HG02623 (cell line): Measurements from ENCODE around the gene USP49.
"Not testable (repeated sequence)": the region's sequence is repeated elsewhere in the genome, so short reads cannot be mapped to it uniquely, and the experiment has no call there.

Experiments
- ATAC-seq: cut with Tn5 transposase; IDR thresholded peaks from one replicate; pipeline ENCODE4 v1.9.1; 2021; ENCODE audit warnings: moderate library complexity; ENCODE audit not compliant: unreplicated experiment

USP49 gene

DNA sequence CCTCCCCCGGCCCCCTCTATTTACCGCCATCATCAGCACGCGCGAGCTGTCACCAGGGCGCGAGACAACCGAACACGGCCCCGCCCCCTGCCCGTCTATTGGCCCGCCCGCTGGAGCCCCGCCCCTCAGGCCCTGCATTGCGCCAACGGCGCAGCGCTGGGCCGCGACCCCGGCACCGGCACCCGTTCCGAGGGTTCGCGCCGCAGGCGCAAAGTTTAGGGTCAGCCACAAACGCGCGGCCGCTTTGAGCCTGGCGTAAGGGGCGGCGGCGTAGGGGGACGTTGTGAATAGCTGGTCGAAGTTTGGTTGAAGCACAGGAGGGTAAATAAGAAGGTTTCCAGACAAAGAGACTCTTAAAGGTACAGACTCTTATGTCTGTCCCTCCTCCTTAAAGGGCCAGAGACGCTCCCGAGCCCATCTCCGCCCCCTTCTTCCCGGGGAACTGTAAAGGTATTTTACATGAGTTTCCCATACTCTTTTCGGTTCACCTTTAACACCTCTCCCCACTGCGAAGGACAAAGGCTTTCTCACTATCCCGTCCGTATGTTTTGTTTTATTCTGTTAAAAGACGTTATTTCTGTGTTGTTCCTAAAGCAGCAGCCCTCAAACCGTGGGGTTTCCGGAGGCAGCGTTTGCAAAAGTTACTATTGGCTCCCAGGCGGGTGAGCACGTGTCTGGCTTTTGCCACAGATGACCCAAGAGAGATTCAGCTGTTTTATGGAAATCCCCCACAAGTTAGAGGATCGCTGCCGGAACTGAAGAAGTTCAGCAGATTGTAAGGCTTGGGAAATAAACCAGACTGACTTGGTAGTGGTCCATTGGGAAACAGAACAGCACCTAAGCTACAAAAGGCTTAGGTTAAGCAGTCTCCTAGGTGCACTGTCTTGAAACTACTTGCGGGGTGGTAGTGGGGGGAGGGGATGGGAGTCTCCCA is at the start of gene USP49:
Gene USP49, minus strand, starts transcription at position 76 of the 934 bp plus-strand sequence. CDS start 88,392 bp downstream, outside the sequence.
- peak; percentile 81 for ATAC-seq

DNA sequence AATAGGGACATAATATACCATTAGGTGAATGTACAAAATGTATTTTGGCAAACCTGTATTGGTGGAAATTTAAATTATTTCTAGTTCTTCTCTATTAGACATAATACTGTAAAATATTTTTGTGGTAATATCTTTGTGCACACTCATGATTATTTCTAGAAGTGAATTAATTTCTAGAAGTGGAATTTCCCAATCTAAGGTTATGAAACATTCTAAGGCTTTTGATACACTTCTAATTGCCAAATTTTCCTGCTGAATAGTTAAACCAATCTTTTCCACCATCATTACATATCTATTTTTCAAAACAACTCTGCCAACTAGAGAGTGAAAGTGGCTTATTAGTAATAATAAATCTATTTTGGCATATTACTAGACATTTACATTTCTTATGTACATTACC is 48.3 kb upstream of the USP49 start:
- ATAC-seq = no peak

DNA sequence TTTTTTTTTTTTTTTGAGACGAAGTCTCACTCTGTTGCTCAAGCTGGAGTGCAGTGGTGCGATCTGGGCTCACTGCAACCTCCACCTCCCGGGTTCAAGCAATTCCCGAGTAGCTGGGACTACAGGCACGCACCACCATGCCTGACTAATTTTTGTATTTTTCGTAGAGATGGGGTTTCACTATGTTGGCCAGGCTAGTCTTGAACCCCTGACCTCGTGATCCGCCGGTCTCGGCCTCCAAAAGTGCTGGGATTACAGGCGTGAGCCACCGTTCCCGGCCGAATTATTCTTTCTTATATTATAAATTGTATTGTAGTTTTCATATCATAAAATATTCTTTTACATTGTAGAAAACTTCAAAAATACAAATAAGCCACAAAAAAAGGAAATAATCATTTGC is 47.7 kb upstream of the USP49 start:
- ATAC-seq = not testable (repeated sequence)

DNA sequence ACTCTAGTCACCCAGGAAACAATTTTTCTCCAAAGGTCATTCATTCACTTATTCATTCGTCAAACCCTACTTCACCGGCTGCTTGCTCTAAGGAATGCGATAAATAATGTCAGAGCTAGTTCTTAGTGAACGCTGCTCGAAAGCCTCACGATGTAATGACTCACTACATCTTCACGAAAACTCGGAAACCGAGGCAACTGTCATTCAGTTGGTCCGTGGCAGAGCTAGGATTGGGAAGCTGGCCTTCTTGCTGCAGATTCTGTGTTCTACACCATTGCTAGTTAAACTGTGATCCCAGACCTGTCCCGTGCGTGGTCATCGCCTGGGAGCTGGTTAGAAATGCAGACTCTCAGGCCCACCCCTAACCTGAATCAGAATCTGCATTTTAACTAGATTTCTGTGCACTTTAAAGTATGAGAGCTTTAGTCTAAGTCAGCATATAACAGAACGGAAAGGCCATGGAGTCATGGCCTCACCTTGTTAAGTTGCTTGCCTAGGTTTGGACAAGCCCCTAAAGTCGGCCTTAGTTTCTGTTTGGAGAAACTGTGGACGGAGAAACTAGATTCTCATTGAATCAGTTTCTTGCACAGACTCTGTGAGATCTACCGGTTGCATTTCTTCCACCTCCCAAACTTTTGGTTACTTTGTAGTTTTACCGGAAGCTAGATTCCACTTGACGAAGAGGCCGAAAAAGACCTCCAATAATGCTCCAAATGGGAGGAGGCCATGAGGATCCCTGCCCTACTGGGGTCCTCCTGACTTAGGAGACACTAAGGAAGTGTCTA is 47.1 kb upstream of the USP49 start:
- no peak for ATAC-seq

DNA sequence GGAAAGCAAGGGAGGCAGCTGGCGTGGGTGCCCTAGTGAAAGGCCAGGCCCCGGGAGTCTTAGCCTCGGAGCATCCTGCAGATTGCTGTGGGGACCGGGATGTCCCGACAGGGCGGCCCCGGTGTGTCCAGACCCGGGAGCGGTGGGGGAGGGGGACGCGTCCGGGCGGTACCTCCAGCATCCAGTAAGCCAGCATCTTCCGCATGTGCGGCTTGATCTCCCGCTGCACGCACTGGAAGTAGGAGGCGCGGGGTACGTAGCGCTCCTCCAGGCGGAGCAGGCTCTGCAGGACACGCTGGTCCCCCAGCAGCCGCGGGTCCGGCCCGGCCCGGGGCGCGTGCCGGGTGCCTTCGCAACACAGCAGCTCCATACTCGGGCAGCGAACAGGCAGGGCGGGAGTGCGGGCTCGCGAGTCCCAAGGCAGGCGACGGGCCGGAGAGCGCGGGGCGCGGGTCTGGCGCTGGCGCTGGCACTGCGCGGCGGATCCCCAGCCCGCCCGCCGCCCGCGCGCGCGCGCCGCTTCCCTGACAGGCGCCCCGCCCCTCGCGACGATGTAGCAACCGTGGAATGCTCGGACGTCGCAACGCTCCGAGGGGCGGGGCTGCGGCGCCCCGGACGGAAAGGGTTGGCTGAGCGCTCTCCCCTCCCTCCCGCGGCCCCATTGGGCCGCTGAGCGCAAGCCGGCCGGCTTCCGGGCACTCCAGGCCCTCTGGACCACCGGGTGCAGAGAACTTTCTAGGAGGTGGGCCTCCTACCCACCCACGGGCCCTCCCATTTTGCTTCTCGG is 46.3 kb upstream of the USP49 start, which contains the start of gene CCND3:
Gene CCND3, minus strand, starts transcription at position 529 of the 787 bp plus-strand sequence. Its CDS starts 159 bp downstream, at position 370.
- ATAC-seq = peak; percentile 87

DNA sequence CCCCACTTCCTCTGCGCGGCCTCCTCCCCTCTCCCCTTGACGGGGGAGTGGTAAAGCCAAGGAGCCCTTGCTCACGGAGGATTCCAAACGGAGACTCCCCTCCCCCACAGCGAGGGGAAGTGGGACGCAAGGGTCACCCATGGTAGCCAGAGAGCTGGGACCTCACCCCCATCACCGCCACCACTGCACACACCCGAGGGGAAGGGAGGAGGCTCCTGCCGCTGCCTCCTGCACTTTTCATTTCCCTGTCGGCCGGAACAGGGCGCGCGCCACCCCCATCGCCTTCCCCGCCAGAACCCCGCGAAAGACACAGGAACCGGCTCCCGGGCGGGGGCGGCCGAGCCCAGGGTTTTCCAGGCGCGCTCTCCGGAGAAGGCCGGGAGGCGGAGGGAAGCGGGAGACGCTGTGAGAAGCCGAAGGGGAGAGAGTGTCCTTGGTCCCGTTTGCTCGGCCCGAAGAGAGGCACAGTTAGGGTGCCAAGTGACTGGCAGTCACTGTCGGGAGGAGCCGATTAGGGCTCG is 45.6 kb upstream of the USP49 start:
- no peak for ATAC-seq

DNA sequence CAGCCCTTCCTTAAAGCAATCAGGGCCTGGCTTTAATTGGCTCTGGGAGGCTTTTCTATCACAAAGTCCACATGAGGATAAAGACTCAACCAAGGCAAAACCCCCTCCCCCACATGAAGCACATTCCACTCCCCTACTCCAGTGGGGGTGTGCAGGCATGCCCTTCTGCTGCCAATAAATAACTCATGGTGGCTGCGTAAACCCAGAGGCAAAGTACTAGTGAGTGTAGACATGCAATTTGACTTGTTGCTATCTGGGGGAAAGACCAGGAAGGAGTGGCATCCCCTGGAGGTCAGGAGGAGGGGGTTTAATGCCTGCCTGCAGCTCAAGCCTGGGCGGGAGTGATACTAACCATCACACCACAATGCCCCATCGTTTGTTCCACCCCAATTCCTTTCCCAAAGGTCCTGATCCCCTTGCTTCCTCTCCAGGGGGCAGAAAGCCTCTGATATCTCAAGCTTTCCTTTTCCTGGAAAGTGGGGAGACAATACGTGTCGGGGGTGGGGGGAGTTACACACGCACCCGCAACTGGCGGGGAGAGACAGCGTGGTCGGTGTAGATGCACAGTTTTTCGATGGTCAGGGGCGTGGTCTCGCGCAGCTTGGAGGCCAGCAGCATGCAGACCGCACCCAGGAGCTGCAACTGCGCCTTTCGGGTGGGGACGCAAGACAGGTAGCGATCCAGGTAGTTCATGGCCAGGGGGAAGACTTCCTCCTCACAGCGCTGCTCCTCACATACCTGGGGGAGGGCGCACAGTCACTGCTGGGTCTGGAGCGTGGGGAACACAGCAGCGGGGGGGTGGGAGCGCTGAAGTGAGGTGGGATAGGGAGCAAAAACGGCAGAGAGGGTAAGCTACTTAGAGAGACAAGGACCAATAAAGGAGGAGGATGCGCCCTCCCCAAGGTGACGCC is 44.9 kb upstream of the USP49 start:
- ATAC-seq = no peak

DNA sequence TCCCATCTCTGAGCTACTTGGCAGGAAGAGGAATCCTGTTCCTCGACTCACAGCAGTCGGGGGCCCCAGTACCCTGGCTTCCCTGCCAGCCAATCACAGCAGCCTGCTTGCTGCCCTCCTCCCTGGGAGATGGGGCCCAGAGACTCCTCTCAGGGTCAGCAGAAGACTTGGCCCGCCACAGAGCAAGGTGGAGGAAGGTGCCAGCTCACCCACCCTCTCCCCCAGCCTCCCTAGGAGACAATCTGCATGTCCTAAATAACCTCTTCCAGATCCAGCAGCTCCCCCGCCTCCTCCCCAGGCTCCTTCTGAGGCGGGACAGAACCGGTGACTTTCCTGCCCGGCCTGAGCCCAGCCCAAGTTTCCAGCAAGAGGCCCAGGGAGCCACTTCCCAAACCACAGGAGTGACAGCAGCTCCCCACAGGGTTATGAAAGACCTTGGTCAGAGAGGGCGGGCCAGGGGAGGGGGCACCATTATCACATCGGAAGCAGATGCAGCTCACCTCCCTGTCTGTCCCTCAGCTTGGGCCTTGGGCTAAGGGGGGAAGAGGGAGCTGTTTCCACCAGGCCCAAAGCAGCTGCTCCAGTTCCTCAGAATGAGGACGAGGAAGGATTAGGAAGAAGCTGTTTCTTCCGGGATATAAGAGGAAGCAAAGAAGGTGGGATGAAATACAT is 44.1 kb upstream of the USP49 start:
- ATAC-seq = no peak

DNA sequence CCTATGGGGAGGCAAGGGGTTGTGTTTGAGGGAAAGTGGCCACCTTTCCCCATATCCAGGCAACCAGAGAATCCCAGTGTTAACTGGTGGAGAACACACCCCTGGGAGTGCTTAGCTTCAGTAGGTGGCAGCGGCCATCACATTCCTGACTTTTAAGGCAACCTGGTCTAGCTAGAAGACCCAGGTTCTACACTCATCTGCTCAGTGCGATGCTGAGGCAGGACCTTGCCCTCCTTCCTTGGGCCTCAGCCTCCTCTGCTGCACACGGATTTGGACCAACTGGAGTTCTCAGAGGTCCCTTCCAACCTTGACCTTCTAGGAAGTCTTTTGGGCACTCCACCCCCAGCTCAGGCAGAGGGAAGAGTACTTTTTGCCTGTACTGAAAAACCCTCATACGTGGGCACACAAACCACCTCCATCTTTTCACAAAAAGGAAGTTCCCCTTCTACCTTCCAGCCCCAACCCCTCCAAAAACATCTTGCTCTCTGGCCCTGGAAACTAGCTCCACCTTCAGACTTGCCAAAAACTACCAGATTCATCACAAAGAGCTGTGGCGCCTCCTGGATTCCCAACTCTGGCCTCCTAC is 43.5 kb upstream of the USP49 start:
- ATAC-seq = no peak

DNA sequence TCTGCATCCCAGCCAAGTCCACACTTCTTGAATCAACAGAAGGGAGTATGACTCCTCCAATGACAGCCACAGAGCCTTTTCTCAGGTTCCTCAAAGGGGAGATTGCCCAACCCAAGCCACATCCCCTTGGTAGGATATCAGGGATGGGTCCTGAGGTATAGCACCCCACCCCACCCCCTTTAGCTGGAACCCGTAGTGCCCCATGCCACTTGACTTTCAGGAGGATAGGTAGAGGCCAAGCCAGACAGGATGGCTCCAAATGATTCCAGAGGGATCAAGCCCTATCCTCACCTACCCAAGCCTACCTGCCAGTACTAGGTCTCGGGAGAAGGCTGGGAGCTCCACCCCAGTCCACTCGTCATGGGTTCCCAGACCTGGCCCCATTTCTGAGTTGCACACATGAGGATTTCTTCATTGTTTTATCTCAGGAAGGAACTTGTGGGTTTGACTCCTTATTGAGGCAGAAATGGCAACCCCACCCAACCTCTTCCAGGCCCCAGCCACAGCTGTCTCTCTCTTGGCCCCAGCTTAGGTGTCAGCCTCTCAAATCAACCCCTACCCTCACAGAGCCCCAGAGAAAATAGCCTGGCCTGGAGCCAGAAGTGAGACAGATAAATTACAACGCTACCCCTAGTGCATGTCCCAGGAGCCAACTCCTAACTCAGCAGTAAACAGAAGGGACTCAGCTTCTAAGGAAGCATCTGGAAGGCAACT is 42.8 kb upstream of the USP49 start:
- ATAC-seq = no peak

DNA sequence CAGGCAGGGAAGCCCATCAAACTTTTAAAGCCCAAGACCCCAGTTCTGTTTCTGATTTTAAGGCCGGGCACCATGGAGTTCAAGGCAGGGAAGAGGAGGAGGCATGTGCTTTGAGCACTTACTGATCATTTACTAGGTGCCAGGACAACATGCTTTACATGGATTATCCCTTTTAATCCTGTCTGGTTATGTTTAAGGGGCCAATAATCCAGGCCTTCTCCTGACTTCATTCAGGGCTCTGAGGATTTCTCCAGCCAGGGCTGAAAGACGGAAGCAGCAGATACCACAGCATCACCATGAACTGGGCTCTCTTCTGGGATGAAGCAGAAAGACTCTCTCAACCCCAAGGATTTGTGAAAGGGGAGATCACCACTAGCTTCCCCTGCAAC is 42.3 kb upstream of the USP49 start:
- no peak for ATAC-seq

DNA sequence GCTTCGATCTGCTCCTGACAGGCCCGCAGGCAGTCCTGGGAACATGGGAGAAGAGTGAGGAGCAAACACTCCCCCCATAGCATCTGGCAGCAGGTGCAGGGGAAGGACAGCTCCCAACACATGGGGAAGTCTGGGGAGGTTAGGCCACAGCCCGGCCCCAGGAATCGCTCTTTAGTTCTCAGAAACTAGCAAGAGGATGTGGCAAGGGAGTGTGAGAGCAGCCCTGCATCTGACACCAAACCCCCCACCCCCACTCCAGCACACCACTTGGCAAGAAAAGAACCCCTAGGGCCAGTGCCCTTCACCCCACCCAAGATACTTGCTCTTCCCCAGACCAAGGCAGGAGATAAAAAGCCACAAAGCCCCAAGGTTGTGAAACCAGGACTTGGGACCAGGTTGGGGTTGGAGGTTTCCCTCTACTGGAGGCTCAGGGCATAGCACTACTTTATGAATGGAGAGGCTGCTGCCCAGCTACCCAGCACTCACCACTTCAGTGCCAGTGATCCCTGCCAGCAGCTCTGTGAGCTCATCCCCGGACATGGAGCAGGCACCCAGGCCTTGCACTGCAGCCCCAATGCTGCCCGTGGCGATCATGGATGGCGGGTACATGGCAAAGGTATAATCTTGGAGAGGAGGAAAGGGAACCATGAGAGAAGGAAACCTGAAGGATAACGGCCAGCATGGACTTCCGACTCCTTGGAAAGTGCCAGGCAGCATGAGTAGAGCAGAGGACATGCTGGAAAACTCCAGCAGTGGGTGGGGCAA is 41.1 kb upstream of the USP49 start:
- peak; percentile 49 for ATAC-seq

DNA sequence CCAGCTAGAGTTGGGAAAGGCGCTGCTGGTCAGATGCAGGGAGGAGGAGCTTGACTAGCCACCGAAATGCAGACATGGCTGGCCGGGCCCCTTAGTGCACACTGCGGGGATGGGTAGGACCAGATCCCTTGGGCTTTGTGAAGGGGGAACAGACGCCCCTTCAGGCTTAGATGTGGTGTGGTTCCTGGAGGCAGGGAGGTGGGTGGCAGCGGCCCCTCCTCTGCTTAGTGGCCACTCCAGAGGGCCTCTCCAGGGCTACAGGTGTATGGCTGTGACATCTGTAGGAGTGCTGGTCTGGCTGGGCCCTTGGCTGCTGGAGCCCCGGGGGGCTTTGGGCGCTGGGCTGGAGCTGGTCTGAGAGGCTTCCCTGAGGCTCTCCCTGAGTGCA is 40.5 kb upstream of the USP49 start:
- ATAC-seq = no peak

DNA sequence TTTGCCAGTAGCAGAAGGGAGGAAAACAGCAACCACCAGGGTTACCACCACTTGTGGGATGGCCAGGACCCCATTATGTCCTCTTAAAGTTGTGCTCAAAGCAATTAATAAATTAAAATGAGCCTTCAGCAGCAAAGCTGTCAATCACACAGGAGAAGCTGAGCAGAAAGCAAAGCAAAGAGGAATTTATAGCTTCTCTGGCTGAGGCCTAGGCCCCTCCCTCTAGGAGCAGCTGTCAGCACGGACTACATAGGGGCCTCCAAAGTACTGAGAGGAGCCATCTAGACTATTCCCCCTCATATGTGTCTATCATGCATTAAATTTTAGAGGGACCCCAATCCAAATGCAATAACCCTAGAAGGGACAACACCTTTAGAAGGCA is 40.0 kb upstream of the USP49 start:
- ATAC-seq = no peak

DNA sequence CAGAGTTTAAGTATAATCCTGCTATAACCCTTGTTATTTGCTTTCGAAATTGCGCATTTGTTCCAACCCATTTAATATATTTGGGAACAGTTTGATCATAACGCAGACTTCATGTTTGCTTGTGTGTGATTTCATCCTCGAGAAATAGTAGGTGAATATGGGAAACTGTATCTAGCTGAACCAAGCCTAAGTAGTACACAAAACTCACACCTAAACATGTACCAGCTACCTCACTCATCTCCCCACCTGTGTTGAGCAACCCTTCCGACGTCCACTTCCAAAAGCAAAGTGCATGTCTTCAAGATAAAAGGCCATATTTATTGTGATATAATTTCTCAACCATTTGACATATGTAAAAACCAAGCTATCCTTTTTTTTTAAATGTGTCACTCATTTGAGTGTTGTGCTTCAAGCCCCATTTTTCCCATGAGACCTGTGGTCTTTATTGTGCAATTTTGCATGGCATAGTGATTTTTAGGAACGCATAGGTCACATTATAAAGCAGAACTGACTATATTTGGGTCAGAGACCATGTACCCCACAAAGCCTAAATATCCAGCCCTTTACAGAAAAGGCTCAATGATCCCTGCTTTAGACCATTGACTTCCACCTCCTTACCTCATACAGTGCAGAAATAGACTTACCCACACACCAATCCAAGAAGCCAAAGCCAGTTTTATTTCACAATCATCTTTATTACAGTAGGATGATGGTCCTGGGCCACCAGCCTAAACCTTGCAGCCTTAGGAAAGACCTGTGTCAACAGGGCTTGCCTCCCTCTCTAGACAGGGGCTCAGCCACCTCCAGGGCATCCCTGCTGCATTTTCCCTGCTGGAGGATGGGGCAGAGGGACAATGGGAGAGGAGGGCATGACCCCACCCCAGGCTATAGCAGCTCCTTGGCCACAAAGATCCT is 39.4 kb upstream of the USP49 start:
- no peak for ATAC-seq

DNA sequence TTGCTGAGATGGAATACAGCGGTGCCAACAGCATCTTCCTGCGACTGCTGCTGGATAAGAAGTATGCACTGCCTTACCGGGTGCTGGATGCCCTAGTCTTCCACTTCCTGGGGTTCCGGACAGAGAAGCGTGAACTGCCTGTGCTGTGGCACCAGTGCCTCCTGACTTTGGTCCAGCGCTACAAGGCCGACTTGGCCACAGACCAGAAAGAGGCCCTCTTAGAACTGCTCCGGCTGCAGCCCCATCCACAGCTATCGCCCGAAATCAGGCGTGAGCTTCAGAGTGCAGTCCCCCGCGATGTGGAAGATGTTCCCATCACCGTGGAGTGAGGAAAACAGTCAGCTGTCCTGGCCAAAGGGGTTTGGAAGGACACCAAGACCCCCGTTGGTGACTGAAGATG is 37.2 kb upstream of the USP49 start:
- ATAC-seq = no peak

DNA sequence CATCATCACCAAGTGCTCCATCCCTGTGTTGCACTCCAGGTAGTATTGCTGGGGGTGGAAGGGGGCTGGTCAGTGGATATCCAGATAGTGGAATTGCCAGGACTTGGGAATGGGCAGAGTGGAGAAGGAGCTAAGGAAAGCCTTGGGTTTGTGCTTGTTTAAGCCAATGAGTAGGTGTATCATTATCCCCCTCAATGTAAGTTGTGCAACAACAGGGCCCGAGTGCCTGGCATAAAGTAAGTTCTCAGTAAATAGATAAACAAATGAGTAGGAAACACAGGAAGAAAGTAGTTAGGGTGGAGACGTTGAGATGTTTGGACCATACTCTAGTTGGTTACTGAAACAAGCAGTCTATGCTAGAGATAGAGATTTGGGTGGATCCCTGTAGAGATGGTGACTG is 36.6 kb upstream of the USP49 start:
- ATAC-seq = no peak
